Small intestine (tissue), 7 donors: ENCODE data around the gene OARD1. TPM values are rescaled to one million over a fixed set of nuclear protein-coding genes. Genes with fewer than 3 reads are reported as not detected.

Source experiments
- DNase-seq, 2 donors: peaks; one replicate each; pipeline versions ENCODE4 v3.0.0 to v3.0.0-alpha.2; 2013
- FAIRE-seq: peaks from 2 replicates; lab custom pipeline; 2012; peaks lifted over from hg19 to GRCh38; lab: Jason Lieb, UNC
- H3K27ac ChIP-seq, 3 donors: one replicate each; pipeline ENCODE4 v1.5.1; 2013; ENCODE audit warnings: low read length in 2 of 3, mild to moderate bottlenecking in 2 of 3, control low read depth in 1 of 3, inconsistent platforms in 1 of 3, low read depth in 1 of 3, moderate library complexity in 1 of 3
- H3K27me3 ChIP-seq, 3 donors: one replicate each; pipeline ENCODE4 v1.6.1; 2013; ENCODE audit warnings: low read length in 3 of 3, inconsistent platforms in 1 of 3; ENCODE audit not compliant: control insufficient read depth in 3 of 3, insufficient read depth in 3 of 3
- H3K36me3 ChIP-seq, 3 donors: one replicate each; pipeline ENCODE4 v1.6.1; 2013; ENCODE audit warnings: low read length in 3 of 3, inconsistent platforms in 1 of 3, low read depth in 1 of 3, mild to moderate bottlenecking in 1 of 3, moderate library complexity in 1 of 3; ENCODE audit not compliant: control insufficient read depth in 3 of 3, insufficient read depth in 2 of 3
- H3K4me1 ChIP-seq, 3 donors: one replicate each; pipeline ENCODE4 v1.6.1; 2013; ENCODE audit warnings: low read length in 2 of 3, inconsistent platforms in 1 of 3, low read depth in 1 of 3, mild to moderate bottlenecking in 1 of 3, moderate library complexity in 1 of 3; ENCODE audit not compliant: control insufficient read depth in 3 of 3, insufficient read depth in 2 of 3
- H3K4me3 ChIP-seq, 3 donors: one replicate each; pipeline ENCODE4 v1.5.1; 2013; ENCODE audit warnings: low read length in 3 of 3, control low read depth in 1 of 3, inconsistent platforms in 1 of 3, low read depth in 1 of 3, mild to moderate bottlenecking in 1 of 3, moderate library complexity in 1 of 3
- H3K9me3 ChIP-seq, 2 donors: one replicate each; pipeline ENCODE4 v1.6.1; 2013; ENCODE audit warnings: low read depth in 1 of 2, low read length in 1 of 2; ENCODE audit not compliant: control insufficient read depth in 2 of 2, insufficient read depth in 1 of 2
- WGBS, 3 donors: extraction: QIAGEN DNeasy Blood & Tissue Kit; methylation state at CpG; one replicate each; pipeline ENCODE4 v1.1.7; 2013; 5-methylcytosine and 5-hydroxymethylcytosine counted together
- polyA plus RNA-seq, 4 donors: library from polyadenylated mRNA; stranded (reverse) in 3 of 4; unstranded in 1 of 4; fragments of 200-250 nt in 3 of 4; fragments of 120-200 nt in 1 of 4; gene quantifications; one replicate each; pipeline versions ENCODE4 v1.2.1 to v1.2.3, GENCODE V29; 2013
- donor health status: healthy with polysubstance abuse.
- donor health status: control.
- donor health status: control.
- donor health status: Bipolar disorder and iron deficiency.
- donor health status: healthy.

Gene OARD1
- polyA plus RNA-seq, 4 donors: 31.3 to 78.1 (median 43.6) TPM

DNA sequence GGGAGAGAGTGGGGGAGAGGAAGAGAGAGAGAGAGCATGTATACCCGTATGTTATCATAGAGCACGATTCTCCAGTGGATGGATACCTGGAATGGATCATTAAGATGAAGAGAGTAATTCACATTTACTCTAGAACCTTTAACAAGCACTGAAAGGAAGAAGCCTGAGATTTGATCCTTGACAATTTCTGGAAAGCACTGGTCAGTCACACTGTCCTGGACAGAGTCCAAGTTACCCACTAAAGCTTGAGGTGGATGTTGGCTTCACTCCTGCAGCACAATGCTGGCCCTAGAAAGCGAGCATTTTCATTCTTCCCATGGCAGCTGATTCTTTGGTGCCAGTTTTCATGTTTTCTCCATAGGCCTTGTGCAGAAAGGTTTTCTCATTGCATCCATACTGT, 26.2 kb upstream of the OARD1 start:
- Histone ChIP-seq H3K27me3 (no peaks in the 10 kb centered on the region), H3K9me3 (no peaks in the 10 kb centered on the region), H3K27ac (no peak overlapping the region), H3K4me1 (no peaks in the 10 kb centered on the region), H3K36me3 (peaks cover 25 to 33% (median 30%) of the 10 kb centered on the region in 3 donors), H3K4me3 (no peak overlapping the region)
- no peak for DNase-seq
- no peak for FAIRE-seq
- WGBS, 3 donors: 81 to 82% (median 81%) methylated on average over 3 of the region's 3 CpGs

DNA sequence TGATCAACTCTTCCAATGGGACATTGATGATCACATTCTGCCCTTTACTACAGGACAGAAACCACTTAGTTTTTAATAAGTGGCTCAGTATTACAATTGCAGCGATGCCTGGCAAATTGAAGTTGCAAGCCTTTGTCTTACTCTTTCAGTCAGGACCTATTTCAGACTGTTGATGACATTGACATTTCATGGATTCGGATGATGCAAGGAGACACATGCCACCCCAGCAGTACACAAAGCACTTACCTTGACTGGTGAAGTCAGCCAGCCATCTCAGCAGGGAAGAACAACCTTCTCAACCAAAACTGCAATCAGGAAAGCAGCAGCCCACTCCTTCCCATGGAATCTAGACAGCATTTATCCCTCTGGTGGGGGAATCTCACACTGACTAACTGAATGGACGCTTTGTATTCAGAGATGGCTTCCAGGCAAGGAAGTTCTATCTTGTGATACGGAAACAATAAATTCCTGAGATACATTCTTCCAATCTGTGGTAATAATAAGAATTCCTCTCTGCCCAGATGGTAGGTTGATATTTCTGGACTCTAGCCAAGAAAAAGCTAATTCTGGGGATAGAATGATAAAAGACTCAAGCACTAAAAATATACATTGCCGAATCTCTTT, 25.4 kb upstream of the OARD1 start:
- Histone ChIP-seq H3K4me1 (no peaks in the 10 kb centered on the region), H3K9me3 (no peaks in the 10 kb centered on the region), H3K27me3 (no peaks in the 10 kb centered on the region), H3K4me3 (no peak overlapping the region), H3K27ac (no peak overlapping the region), H3K36me3 (peaks cover 25 to 37% (median 31%) of the 10 kb centered on the region in 3 donors)
- WGBS, 3 donors: 83 to 92% (median 87%) methylated on average over 5 of the region's 5 CpGs
- DNase-seq: no peak
- FAIRE-seq: no peak

DNA sequence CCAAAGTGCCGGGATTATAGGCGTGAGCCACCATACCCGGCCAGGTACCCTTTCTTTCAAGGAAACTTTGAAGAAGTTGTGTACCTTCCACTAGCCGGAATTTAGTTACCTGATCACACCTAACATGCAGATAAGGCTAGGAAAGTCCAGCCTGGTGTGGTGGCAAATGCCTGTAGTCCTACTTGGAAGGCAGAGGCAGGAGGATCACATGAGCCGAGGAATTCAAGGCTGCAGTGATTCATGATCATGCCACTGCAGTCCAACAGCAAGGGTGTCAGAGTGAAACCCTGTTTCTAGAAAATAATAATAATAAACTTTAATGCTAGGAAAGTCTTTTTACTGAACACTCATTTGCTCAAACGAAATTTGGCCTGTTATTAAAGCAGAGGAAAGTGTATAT, 21.6 kb upstream of the OARD1 start:
- no peak overlapping the region for H3K27ac ChIP-seq
- DNase-seq (no peak), FAIRE-seq (no peak)
- H3K4me1 ChIP-seq: no peaks in the 10 kb centered on the region
- H3K36me3 ChIP-seq: peaks cover 29 to 46% (median 35%) of the 10 kb centered on the region in 3 donors
- no peak overlapping the region for H3K4me3 ChIP-seq
- H3K27me3 ChIP-seq: no peaks in the 10 kb centered on the region
- H3K9me3 ChIP-seq: no peaks in the 10 kb centered on the region
- WGBS, 3 donors: 91 to 95% (median 93%) methylated on average over 6 of the region's 6 CpGs

- H3K36me3 ChIP-seq: peaks cover 18 to 44% (median 28%) of the 10 kb centered on the region in 3 donors
- H3K27me3 ChIP-seq: no peaks in the 10 kb centered on the region
- 94 to 96% (median 95%) methylated on average over 4 of the region's 4 CpGs for WGBS, 3 donors
- no peaks in the 10 kb centered on the region for H3K9me3 ChIP-seq
- H3K4me1 ChIP-seq: no peaks in the 10 kb centered on the region
- H3K4me3 ChIP-seq: no peak overlapping the region
- FAIRE-seq (no peak), DNase-seq (no peak)
- H3K27ac ChIP-seq: no peak overlapping the region
These were observed 20.4 kb upstream of the OARD1 start for GRCh38 chr6:41092421-41093140.

GRCh38 chr6:41090841-41091761, 18.9 kb upstream of the OARD1 start:
- no peaks in the 10 kb centered on the region for H3K9me3 ChIP-seq
- DNase-seq (no peak), FAIRE-seq (no peak)
- WGBS, 3 donors: 31 to 54% (median 38%) methylated on average over 1 of the region's 1 CpG
- H3K36me3 ChIP-seq: peaks cover 15 to 43% (median 18%) of the 10 kb centered on the region in 3 donors
- H3K27ac ChIP-seq: no peak overlapping the region
- H3K4me1 ChIP-seq: no peaks in the 10 kb centered on the region
- no peak overlapping the region for H3K4me3 ChIP-seq
- H3K27me3 ChIP-seq: no peaks in the 10 kb centered on the region

DNA sequence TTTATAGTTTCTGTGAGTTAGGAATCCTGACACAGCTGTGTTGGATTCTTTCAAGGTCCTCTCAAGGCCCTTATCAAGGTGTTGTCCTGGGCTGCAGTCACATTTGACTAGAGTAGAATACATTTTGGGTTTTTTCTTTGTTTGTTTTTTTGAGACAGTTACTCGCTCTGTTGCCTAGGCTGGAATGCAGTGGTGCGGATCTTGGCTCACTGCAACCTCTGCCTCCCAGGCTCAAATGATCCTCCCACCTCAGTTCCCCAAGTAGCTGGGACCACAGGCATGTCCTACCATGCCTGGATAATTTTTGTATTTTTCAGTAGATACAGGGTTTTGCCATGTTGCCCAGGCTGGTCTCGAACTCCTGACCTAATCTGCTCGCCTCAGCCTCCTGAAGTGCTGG, 16.3 kb upstream of the OARD1 start:
- Histone ChIP-seq H3K36me3 (peaks cover 9 to 34% (median 13%) of the 10 kb centered on the region in 3 donors), H3K27ac (no peak overlapping the region), H3K4me1 (no peaks in the 10 kb centered on the region), H3K27me3 (no peaks in the 10 kb centered on the region), H3K9me3 (no peaks in the 10 kb centered on the region), H3K4me3 (no peak overlapping the region)
- no peak for DNase-seq
- FAIRE-seq: no peak
- WGBS, 3 donors: 93 to 97% (median 96%) methylated on average over 4 of the region's 4 CpGs

GRCh38 chr6:41085182-41085581, 13.0 kb upstream of the OARD1 start:
- Histone ChIP-seq H3K4me1 (no peaks in the 10 kb centered on the region), H3K27me3 (no peaks in the 10 kb centered on the region), H3K9me3 (no peaks in the 10 kb centered on the region), H3K4me3 (no peak overlapping the region), H3K36me3 (peaks cover 3 to 27% (median 17%) of the 10 kb centered on the region in 3 donors), H3K27ac (no peak overlapping the region)
- DNase-seq (no peak), FAIRE-seq (peak; percentile 5)

DNA sequence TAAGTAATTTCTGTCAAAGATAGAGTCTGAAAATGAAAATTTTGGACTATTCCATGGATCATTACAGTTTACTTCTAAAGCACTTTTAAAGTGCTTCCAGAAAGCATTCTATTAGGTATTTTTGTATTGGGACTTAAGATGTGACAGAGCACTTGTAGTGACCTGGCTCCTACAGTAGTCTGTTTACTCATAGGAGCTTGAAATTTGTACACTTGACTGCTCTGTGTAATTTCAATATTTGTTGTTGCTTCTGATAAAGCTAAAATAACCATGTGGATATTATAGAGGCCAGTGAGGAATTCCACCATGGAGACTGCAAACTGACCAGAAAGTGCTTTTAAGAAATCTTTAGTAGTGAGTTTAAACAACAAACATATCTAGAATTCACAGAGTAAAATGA, 10.9 kb upstream of the OARD1 start:
- no peak overlapping the region for H3K4me3 ChIP-seq
- H3K27ac ChIP-seq: no peak overlapping the region
- H3K4me1 ChIP-seq: peaks cover 0 to 7% (median 2%) of the 10 kb centered on the region in 3 donors
- H3K27me3 ChIP-seq: no peaks in the 10 kb centered on the region
- H3K36me3 ChIP-seq: peaks cover 3 to 16% (median 11%) of the 10 kb centered on the region in 3 donors
- no peaks in the 10 kb centered on the region for H3K9me3 ChIP-seq
- DNase-seq (no peak), FAIRE-seq (no peak)
